NCI-H774 (cell line): ENCODE data around the gene CEP55.

ENCODE experiments used
- DNase-seq: peaks from one replicate; lab custom pipeline; 2025; lab: John Stamatoyannopoulos, UW

The CEP55 gene

DNA sequence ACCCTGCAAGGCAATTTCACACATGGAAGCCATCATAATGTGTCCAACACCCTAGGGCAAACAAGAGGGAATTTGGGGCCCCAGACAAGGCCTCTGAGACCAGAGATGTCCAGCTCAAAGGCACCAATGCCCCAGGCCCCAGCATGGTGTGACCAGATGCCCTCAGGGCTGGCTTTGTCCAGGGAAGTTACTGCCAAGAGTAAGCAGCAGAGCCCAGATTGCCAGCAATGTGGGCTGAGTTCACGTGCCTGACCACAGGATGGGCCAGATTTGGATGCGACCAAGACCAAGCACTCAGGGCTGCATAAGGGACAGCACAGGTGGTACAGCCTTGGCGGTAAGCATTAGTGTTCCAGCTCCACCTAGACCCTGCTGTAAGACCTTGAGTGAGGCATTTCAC, 27.0 kb upstream of the CEP55 start:
- no peak for DNase-seq

DNA sequence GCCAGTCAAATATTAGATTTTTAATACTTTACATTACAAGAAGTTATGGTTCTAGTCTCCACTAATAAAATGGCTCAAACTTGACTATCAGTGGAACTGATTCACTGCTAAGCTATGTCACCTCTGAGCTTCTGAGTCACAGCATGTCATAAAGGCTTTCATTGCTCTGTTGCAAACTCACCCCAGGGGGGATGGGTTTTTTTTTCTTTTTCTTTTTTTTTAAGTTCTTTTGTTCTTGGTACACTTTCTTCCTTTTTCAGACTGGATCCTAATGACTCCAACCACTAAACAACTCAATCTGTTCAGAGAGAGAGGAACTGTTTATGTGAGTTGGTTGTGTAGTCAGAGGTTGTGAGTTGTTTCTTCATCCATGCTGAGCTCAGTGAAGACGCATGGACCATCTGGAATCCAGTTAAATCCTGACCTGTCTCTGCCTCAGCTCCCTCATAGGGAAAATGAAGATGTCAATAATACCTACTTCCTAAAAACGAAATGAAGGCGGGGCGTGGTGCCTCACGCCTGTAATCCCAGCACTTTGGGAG, 25.2 kb upstream of the CEP55 start:
- no peak for DNase-seq

DNA sequence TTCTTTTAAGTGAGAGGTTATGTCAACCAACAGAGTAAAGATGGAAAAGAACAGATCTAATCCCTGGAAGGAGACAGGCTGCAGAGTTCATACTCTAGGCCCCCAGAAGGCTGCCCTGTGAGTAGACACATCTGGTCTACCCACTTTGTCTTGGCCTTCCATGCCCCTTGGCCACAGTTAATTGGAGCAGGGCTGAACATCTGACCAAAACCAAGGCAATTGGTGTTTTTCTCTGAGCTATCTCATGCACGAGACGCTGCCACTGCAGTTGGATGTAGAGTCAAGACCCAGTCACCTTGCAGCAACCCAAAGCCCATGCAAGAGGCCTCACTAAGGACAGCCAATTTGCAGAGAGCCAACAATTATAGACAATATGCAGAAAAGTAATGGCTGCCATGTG, 23.3 kb upstream of the CEP55 start:
- DNase-seq = no peak

DNA sequence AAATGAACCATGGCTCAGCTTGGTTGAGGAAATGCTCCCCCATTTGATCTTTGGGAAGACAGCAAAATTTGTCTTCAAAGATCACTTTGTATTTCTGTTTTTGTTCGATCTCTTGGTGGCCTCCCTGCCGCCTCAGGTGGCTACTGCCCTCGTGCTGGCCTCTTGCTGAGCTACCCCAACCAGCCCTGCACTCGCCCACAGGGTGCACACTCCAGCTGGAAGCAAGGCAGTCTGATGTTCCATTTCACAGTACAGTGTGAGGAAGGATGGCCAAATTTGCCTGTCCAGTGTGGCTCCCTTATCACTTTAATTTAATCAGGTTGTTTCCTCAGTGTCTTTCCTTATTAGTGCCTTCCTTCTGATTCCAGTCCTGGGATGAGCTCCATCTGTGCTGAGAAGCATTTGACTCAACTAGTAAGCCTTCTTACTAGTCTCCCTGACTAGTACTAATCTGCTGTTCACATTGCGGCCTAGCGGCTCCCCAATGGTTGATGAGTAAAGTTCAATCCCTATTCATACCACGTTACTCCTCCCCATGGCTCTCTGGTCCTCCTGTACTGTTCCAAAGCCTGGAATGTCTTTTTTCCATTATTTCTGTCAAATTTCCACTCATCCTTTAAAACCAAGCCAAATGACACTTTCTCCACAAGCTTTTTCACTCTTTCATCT, 22.5 kb upstream of the CEP55 start:
- DNase-seq = no peak

- DNase-seq = no peak
Measured at GRCh38 chr10:93475227-93475626, 21.2 kb upstream of the CEP55 start.

DNA sequence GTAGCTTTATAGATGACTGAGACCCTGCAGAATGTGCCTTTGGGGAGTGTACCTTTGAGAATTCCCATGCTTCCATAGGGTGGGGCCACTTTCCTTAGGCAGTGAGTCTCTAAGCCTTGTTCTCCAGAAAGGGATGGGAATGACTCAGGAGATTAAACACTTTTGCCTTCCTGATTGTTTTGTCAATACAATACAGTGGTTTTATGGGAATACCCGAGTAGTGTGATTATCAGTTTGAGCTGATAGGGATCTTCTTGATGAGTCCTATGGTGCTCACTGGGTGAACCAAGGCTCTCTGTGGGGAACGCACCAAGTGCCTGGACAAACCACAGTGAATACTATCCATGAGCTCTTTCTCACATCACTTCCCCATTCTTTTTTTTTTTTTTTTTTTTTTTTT, 20.5 kb upstream of the CEP55 start:
- no peak for DNase-seq

DNA sequence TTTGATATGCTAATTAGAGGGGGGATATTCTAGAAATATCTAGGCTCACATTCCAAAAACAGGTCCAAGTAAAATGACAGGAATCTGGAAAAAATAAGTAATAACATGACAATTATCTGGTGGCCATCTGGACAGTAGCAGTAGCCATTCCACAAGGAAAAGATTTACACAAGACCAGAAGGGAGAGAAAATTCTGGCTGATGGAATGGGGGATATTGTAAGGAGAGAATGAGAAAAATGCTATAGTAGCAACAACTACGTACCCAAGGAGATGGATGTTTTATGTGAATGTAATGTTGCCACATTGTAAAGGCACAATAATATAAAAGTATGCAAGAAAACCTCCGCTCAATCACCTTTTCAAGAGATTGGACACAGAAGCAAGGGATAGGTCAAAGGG, 19.7 kb upstream of the CEP55 start:
- no peak for DNase-seq

DNA sequence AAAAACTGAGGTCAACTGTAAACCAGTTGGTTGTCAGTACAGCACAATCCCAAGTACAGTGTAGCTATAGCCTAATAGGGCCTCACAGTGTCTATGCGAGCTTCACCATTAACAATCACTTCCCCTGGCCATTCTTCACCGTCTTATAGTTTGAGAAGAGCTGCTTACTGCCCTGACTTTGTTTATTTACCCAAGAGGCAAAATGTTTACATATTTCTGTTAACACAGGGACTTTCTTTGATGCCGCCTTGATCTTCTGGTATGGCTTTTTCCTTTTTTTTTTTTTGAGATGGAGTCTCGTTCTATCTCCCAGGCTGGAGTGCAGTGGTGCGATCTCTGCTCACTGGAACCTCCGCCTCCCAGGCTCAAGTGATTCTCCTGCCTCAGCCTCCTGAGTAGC, 17.5 kb upstream of the CEP55 start:
- no peak for DNase-seq

DNA sequence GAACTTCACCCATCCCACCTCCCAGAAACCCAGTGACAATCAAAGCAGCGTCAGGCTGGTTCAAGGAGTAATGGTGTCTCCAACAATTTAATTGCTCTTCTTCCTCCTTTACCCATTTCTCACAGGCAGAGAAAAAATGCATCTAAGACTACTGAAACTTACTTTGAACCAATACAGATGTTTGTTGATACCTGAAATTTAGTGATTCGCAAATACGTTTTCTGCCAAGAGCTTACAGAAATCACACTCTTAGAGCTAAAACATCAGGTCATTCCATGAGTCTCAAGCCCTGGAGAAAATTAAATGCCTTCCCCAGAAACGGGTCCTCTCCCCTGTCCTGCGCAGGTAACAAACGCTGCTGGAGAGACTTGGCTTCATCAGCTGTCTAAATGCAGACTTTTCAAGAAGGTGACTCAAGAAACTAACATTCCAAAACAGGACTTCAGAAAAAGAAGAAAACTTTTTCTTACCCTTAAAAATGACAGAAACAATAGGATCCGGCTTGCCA, 14.7 kb upstream of the CEP55 start:
- no peak for DNase-seq

- DNase-seq = no peak
Measured at GRCh38 chr10:93482145-93482834, 14.1 kb upstream of the CEP55 start, which contains the start of gene MYOF. MYOF (minus strand) TSS chr10:93482334; CDS start chr10:93482194, 140 bp downstream.

- no peak for DNase-seq
Measured at GRCh38 chr10:93485690-93486089, 10.7 kb upstream of the CEP55 start.

DNA sequence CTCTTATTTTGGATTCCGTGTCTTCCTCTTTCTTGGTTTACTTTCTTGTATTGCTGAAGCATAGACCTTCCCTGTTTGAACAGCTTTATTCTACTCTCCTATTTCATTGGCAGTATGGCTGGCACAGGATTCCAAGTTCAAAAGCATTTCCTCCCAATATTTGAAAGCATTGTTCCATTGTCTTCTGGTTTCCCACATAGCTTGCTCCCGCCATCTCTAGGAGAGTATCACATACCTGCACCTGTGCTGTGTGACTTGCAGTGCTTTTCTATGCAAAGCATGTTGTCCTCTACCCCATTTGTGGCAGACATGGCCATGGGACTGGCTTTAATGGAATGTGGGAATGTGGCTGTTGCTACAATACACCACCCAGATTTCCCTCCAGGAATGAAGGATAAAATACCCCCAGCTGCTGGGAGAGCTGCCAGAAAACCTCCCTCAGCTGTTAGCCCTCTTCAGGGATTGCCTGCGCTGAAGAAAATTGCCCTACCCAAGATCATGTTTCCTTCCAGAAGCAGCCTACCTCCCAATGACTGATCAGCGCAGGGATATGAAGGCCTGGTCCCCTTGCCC, 7.4 kb upstream of the CEP55 start:
- DNase-seq = no peak

- DNase-seq = no peak
Measured at GRCh38 chr10:93491602-93492121, 4.8 kb upstream of the CEP55 start.

DNA sequence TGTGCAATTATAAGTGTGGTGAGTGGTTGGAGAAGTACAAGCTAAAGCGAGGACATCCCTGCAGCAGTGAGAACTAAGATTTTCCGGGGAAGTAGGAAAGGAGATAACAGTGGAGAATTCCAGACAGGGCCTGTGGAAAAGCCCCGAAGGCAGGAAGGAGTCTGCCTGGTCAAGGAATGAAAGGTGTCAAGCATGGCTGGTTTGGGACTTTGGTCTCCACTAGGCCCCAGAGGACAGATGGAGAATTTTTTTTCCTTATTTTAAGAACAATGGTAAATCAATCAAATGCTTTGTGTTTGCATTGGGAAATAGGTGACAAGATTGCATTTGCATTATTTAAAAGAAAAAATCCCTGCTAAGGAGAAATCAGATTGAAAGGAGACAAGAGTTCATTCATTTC, 3.2 kb upstream of the CEP55 start:
- DNase-seq = no peak

- DNase-seq = no peak
Measured at GRCh38 chr10:93494494-93494893, 1.9 kb upstream of the CEP55 start.

GRCh38 chr10:93495654-93496321, 624 bp upstream of the CEP55 start:
- peak; percentile 5 for DNase-seq

DNA sequence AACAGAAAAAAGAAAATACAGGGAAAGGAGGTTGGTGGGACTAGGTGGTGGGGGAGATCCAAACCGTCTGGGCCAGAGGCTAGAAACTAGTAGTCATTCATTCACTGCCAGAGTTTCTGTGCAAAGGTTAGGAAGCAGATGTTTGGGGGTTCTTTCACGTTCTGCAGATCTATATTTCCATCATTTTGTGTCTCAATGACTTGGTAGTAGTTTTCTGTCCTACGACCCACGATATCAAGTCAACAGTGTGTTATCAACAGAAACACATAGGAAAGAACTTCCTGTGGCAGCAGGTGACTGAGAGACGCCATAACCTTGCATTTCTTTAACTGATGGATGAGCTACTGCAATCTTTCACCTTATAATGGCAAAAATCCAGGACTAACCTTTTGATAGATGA, 1.8 kb downstream of the CEP55 start:
- DNase-seq = no peak

DNA sequence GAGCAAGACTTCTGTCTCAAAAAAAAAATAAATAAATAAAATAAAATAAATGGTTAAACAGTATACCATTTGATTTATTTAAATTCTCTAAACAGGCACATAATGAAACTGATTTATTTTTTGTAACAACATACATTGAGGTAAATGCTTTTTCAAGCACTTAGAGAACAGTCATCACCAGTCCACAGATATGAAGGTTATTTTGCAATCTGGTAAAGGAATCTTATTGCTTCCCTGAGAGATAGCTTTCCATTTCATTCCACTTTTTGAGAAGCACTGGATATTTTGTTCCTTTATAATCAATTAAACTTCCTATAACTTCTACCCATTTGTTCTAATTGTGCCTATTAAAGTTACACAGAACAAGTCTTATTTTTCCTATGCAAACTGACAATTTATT, 5.2 kb downstream of the CEP55 start:
- DNase-seq = no peak

GRCh38 chr10:93503075-93503474, 6.7 kb downstream of the CEP55 start:
- no peak for DNase-seq

DNA sequence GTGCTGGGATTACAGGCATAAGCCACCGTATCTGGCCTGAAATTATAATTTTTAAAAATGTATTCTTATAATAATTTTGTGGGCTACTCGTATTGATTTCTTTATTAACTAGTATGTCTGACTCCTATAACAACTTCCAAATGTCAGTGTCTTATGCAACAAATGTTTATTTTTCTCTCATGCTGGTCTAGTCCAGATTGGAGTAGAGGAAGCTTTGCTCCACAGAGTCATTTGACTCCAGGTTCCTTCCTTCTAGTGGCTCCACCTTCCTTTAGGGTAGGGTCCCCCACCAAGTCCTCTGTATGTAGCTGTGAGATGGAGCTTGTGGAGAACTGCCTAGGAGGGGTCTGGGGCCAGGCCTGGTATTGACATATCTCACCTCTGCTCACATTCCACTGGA, 8.7 kb downstream of the CEP55 start:
- DNase-seq = no peak

- no peak for DNase-seq
Measured at GRCh38 chr10:93509816-93510215, 13.4 kb downstream of the CEP55 start.

DNA sequence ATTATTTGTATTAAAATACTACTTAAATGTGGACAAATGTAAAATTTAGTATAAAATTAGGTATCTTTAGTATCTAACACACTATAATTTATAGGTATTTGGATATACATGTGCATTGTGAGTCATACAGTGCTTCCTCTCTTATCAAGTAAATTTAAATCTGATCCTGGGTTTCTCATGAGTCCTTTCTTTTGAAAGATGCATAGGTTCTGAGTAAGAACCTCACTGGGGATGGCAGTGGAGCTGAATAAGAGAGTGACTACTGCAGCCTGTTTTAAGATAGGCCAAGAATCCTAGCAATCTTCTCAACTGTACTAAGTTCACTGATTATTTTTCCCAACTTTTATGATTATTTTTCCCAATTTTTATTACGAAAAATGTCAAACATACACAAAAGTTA, 16.2 kb downstream of the CEP55 start:
- DNase-seq = no peak
